NCI-H2171 treated with DMSO at 0.1 percent for 48 hours (cell line): ENCODE measurements around the gene MICU1.
"Not testable (repeated sequence)": the region's sequence is repeated elsewhere in the genome, so short reads cannot be mapped to it uniquely, and the experiment has no call there.

Source experiments
- DNase-seq: peaks from one replicate; lab custom pipeline; 2025; lab: John Stamatoyannopoulos, UW

The MICU1 gene

DNA sequence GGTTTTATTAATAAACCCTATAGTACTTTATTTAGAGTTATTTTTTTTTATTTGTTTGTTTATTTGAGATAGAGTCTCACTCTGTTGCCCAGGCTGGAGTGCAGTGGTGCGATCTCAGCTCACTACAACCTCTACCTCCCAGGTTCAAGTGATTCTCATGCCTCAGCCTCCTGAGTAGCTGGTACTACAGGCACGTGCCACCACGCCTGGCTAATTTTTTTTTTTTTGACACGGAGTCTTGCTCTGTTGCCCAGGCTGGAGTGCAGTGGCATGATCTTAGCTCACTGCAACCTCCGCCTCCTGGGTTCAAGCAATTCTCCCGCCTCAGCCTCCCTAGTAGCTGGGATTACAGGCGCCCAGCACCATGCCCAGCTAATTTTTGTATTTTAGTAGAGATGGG, 279.8 kb downstream of the MICU1 start:
- DNase-seq: not testable (repeated sequence)

DNA sequence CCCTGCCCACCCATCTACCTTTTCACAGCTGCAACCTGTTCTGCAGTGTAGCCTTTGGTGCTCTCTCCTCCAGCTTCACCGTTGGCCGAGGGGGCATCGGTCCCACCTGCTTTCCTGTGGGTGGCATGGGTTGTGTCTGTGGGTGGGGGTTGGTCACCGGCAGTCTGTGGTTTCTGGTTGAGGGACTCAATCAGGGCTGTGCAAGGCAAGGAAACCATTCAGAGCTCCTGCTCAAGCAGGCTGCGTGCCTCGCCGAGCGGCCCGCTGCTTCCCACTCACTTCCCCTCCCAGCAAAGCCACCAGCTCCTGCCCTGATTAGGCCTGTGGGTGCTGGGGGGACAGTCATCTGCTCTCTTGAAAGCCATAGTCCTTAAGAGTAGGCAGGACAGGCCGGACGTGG, 280.9 kb downstream of the MICU1 start:
- DNase-seq: no peak

DNA sequence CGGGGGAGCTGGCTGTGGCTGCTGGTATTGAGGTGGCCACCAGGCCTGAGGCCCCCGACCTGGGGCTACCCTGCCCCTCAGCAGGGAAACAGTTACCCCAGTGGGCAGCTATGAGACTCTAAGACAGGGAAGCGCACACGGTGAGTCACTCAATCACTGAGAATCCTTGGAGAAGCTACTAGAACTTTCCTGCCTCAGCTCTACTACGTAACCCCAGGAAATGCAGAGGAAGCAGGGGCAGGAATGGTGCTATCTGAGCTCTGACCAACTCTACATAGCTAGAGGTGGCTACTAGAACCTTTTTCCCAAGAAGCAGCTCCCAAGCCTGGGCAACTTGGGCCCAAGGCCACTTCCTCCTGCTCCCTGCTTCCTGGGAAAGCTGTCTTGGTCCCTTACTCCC, 283.0 kb downstream of the MICU1 start:
- DNase-seq: no peak

DNA sequence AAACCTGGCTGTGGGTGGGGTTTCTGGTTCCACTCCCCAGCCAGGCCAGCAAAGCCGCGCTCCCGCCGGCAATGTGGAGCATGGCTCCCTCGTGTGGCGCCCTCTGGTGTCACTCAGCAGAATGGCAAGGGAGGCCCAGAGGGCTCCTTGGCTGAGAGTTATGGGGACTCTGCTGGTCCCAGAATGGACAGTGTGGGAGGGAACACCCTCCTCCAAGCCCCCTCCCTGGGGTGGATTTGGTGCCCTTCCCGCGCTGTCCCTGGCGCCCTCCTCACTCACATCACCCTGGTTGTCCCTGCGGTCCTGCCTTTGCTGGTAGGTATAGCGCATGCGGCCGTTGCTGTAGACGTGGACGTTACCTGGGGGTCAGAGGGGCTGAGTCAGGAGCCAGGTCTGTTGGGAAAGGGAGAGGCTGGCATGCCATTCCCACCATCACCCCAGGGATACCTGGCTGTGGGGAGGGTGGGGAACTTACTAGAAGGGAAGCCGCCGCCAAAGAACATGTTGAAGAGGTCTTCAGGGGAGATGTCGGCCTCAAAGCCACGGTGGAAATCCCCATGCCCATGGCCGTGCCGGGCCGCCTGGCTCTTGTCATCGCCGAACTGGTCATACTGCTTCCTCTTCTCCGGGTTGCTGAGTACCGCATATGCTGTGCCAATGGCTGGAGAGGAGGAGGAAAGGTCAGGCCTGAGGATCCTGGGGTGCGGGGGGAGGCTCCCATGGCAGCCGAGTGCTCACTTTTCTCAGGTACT, 285.2 kb downstream of the MICU1 start:
- DNase-seq: no peak

DNA sequence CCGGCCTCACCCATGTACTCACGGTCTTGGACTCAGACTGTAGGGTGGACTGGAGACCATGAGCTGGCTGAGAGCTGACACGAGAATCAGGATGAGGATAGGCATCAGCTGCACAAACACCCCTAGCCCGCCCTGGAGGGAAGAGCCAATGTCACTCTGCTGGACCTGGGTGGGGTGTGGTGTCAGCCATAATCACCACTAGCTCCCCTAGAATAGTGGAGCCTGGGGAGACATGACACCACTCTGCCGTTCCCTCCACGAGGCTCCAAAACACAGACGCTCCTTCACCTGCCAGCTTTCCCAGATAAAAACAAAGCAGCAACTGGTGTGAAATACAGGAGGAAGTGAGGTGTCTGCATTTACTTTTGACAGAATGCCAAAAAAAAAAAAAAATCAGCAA, 287.7 kb downstream of the MICU1 start:
- DNase-seq: no peak

DNA sequence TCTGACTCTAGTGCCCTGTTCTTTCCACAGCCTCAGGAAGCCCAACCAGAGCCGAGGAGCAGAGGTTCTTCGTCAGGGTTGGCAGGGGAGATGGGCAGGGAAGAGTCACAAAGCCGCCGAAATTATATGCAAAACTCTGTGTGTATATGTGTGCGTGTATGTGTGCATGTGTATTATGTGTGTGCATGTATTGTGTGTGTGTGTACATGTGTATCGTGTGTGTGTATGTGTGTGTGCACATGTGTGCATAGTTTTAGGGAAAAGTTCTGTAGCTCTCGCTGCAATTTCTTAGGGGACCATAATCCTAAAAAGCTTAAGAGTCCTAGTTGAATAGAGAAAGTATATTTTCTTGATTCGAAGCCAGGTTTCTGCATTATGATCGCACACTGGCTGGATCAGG, 288.2 kb downstream of the MICU1 start:
- DNase-seq: no peak

DNA sequence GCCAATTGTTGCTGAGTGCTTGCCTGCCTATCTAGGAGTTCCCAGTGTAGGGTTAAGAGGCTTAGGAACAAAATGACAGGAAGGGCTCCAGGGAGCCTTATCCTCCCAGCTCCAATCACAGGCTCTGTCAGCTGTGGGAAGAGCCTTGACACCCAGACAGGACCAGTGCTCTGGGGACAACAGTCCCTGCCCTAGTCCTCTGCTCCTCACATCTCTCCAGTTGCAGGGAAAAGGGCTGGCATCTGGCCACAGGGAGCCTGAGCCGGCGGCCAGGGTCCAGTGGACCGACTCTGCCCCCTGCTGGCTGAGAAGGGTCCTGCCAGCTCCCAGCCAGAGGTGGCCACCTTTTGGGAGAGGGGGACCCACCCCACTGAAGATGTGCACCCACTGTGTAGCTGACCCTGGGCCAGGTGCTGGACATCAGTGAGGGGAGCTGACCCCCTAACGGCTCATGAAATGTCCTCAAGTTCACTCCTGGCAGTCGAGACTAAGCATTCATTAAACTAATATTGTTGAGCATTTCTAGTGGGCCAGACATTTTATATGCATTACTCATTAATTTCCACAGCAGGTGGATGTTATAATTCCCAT, 288.7 kb downstream of the MICU1 start:
- DNase-seq: peak; percentile 50

DNA sequence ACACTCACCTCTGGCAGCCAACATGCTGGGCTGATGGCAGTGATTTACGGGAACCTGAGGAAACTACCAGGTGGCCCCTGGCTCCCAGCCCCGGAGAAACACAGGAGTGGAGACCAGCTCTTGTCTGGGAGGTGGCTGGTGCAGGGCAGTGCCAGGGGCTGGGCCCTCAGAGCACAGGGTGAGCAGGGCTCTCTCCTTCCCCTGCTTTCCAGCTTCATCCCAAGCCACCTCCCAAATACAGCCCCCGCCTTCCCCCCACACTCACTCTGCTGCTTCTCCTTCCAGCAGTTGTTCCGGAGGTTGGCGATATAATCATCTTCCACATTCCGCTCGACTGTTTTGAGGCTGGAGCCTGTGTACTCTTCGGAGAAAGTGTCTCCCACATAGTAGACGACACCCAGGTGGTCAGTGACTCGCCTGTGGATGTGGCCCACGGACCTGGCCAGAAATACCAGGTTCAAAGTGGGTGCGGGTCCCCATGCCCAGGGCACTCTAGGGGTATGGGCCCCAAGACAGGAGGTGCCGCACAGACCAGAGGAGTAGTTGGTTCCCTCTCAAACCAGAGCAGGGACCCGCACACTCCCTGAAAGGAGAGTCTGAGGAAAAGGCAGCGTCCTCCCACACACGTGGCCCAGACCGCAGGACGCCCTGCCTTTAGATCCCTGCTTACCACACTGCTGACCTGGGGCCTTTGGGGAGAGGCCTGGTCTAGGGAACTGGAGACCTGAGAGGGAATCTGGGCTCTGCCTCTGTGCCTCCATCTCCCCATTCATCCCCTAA, 289.4 kb downstream of the MICU1 start:
- no peak for DNase-seq

DNA sequence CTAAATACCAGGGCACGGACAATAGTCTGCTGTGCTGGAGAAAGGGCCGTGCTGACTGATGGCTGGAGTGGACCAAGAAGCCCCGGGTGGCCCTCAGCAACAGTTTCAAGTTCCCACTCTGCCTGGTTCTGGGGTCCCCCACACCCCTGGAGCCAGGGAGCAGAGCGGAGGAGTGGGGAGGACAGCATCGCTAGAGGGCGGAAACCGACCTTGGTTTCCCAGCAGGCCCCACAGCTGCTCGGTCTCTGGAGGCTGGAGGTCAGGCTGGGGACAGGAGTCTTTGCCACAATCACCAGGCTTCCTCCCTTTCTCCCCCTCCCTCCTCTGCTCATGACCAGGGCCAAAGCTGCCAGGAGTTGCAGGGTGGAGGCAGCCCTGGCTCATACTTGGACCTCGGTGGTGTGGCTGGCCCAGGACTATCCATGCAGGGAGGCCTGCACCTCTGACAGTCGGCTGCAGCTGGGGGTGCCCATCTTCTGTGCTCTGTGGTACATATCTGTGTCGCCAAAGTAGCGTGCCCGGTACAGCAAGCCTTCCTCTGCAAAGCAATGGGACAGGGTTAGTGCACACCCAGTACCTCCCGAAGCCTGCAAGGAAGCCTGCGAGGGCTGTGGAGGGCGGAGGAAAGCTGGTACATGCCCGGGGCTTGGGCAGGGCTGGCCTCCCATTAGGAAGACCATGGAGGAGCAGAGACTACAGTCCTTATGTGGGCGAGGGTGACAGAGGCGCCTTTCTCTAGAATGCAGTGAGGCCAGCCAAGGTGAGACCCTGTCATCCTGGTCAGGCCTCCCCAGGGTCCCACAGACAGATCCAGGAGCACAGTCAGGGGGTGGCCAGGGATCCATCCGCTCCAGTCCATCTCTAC, 290.3 kb downstream of the MICU1 start:
- DNase-seq: no peak

DNA sequence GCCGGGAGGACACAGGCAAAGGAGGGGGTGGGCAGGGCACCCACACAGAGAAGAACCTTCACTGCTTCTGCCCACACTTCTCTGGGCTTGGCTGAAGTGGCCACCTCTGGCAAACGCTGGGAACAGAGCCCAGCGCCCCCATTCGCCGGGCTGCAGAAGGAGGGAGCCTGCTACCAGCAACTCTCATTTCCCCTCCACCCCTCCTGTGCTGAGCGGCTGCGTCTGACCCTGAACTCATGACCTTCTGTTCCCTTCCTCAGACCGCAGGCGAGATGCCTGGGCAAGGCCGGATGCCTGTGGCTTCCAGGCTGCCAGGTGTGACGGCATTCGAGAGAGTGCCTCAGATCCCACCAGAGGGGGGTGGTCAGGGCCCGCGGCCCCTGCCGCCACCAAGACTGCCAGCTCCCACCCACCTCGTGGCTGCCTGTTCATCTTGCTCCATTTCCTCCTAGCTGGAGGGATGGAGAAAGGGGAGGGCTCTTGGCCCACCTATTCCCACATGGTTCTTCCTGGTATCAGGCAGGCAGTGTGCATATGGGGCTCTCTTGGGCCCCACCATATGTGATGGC, 291.0 kb downstream of the MICU1 start:
- DNase-seq: peak; percentile 17

DNA sequence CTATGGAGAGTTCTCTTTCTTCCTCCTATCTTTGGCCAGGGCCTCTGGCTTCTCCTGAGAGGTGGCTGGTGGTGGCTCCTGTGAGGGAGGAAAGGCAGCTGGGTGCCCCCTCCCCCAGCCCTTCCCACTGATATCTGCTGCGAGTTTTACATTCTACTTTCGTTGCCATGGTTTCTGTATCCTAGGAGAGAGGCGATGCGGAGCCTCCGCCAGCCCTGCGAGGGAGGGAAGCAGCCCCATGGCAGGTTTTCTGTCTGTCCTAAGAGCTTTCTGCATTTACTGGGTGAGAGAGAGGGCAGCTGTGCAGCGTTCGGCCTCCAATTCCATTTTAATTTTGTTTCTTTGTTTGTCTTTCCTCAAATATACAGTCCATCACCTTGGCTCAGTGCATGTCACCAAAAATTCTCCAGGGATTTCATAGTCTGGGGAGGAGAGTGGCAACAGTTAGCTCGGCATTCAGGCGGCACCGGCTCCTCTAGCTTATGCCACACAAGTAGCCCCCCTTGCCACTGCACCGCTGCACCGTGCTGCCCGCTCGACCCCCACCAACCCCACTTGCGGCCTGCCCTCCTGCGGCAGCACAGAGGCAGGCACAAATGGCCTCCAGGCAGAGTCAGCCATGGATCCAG, 291.6 kb downstream of the MICU1 start:
- peak; percentile 80 for DNase-seq

DNA sequence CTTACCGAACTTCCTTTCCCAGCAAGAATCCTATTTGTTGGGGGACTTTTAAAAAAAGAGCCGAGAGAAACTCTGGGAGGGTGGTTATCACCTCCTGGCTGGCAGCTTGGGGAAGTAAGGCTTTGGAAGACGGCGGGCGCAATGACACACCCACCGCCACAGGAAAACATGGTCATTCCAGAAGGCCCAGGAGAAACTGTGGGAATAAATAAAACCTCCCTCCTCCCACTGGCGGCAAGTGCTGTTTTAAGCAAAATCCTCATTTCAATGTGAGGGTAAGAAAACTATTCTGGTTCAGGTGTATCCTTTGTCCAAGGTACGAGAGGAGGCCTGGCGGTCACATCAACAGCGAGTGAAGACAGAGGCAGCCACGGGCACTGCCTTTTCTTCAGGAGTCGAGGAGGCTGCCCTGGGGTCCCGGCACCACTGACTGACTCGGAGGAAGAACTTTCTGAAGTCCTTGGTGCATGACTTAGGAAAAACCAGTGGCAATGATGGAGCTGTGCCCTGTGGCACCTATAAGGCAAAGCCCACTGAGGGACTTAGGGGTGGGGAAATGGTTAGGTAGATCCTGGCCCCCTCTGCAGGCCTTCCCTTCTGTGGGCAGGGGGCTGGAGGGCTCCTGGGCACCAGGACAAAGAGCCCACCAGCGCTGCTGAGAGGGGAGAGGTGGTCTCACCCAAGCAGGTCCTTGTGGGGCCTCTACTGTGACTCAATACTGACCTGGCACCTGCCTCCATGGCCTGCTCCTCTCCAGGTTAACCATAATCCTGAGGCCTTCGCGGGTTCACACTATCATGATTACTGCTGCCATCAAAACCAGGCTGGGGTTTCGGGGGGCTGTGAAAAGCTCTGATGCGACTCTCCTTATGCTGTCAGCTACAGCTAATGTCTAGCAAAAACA, 292.5 kb downstream of the MICU1 start:
- no peak for DNase-seq

DNA sequence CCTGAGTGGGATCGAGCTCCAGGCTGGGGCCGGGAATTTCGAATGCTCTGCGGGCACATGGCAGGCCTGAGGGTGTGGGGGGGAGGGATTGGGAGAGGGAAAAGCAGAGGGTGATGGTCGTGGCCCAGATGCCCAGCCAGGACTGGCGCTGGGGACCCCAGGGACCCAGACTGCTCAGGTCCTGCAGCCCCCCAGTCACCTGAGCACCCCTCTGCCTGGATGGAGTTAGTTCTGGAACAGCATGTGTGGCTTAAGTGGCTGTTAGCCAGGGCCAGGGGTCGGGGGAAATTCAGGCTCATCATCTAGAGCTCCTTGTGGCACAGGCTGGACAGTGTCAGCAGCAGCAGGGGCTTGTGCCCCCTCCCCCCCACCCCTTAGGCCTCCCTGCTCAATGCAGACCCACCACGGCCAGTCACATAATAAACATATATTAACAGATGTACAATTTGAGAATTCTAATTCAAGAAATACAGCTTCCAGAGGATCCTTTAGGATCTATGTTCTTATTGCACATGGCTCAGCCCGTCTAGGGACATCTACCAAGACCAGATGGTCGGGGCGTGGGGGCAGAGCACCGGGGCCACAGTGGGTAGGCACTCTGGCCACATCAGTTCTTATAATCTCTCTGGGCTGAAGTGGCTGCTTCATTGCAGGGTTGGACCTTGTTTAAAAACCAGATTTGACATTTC, 293.3 kb downstream of the MICU1 start:
- DNase-seq: no peak

DNA sequence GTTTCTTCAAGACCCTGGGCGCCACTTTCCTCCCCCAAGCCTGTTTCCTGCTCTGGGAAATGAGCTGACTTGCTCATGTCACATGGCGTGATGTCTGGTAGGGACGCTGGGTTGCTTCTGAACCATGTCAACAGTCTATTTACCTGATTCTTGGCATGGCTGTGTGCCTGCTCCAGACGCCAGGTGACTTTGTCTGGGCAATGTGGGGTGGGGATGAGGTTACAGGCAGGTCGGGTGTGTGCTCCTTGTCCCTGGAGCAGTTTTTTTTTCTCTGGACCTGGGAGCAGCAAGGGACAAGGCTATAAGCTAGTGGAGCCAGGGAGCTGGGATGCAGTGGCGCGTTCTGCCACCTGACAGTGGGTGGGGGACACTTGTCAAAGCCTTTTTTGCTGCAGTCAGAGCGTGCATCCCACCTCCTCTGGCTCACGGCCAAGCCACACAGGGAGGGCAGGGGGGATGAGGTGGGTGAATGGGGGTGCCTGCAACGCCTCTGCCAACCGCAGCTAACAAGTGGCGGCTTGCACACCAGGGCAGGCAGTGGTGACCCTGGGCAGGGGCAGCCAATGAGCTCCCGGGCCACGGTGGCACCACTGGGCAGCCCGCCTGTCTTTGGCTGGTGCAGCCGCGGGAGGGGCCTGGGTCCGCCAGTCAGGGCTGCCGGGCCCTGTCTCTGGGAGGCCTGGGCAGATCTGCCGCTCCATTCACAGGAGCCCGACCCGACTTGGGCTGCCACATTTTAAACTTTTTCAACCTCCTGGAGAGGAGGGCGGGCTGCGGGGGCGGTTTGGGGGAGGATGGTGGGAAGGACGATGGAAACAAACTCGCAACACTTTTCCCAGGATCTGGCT, 294.1 kb downstream of the MICU1 start:
- DNase-seq: peak; percentile 95

DNA sequence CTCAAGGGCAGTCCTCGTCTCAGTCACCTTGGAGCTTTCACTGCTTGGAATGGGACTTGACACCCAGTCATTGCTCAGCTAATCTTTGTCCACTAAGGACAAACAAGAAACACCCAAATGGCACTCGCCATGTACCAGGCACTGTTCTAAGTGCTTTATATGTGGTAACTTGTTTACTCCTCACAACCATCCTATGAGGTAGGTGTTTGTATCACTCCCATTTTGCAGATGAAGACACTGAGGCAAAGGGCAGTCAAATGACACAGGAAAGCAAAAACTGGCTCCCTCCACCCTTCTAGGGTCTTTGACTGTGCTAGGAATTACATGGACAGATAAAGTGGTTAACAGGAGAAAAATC, 295.8 kb downstream of the MICU1 start:
- no peak for DNase-seq

DNA sequence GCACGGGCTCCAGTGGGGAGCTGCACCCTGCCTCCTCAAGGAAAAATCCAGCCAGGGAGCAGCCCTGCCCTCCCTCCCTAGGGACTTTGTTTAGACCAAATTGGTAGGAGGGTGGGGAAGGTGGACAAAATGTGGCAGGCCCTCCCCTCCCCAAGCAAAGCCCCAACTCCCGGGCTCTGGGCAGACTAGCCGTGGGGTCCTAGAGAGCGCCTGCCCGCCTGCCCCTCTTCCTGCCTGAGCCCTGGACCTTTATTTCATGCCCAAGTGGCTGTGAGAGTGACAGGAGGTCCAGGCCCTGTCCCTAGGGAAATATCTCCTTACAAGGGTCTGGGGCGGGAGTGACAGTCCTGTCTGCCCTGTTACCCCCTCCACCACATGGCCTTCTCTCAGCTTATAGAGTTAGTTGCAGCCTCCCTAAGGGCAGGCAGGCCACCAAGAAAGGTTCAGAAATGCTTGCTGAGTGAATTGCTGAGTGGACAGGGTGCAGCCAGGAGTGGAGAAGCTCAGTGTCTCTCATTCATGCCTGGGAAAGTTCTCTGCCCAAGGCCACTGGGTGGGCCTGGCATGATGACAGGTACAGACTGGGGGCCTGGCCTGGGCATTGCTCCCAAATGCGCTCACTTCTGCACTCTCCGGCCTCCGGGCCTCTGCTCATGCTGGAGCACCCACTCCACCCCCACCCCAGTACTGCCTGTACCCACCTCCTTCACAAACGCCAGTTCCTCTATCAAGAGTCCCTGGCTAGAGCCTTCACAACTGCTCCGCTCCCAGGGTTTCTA, 296.4 kb downstream of the MICU1 start:
- no peak for DNase-seq

DNA sequence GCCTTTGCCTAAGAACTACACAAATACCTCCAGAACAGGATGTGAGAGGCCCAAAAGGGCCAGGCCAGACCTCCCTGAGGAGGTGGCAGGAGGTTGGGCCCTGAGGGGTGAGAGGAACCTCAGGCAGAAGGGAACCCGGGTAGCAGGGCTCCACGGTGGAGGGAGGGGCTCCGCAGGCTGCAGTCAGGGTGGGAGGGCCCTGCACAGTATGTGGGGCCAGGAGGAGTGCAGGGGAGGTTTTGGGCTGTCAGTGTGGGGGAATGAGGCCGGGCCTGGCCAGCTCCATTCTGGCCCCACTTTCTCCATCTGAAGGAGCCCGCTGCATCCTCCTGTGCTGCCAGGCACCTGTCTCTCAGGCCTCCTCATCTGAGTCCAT, 297.1 kb downstream of the MICU1 start:
- no peak for DNase-seq
